HG02798 (cell line): Measurements from ENCODE around the gene CFAP54.
"Not testable (repeated sequence)": the region's sequence is repeated elsewhere in the genome, so short reads cannot be mapped to it uniquely, and the experiment has no call there.

Experiments used
- ATAC-seq: cut with Tn5 transposase; IDR thresholded peaks from one replicate; pipeline ENCODE4 v1.9.1; 2021; ENCODE audit warnings: mild to moderate bottlenecking; ENCODE audit not compliant: unreplicated experiment, poor library complexity

CFAP54 gene, protein sequence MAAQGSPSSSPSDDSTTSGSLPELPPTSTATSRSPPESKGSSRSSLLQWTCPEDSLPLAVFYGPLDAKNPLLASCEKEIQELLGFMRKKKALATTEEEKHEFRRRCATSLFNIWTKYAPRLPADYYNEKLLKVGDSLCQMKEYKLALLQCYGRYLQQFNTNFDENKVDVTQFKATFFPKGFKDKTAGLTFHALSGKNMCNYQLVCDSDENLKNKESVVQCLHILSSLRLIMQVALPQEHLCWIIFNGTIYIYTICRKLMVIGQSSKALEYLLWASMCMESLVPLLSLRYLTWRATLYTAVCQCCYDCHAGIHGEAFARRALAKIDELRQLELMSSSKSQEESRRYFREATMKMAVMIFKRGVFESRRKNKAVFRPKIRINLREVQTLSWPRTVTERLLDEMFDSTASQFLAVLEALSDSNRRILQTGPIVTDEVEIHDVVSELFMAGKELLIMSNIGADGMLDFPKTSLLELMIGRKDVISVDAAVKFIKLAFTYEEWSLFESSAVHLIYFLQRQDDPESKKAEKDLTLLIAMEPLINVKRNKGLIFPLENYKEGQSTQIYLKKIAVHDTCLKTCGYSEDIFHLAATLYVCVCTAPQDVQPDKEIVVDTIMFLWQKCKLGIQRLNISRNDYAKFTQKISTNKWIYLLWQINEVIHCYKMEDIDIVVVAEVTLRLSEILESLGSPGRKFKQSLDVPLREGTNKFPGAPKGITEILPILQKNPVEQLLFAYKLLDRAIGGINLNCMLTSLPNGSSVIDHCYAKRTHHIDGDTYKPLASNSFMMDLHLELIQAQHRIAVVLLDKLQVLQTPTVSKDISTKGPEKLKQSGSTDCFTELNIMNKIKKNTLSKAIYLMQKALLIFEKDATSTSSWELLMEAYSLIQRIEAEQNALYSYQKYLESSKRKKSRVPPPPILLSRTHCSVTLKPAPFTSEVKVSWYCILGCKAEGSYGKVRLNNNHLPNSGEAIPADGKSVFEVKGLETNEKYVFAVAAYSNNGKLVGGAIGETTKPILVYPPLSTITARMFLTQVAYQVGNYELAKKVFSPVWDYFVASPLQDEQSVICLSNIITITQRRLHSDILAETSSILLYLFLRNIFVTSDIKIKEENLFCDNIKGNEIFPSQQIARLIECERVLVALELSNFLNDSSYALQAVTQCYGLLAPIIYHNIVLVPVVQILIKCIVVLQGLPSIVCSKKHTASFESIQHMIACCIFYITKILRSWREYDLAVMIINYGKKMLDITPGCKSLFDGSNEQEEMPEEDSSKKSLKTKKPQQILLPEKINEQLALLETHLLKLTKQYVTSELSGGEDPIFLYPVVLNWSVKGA (N-terminal part only)

DNA sequence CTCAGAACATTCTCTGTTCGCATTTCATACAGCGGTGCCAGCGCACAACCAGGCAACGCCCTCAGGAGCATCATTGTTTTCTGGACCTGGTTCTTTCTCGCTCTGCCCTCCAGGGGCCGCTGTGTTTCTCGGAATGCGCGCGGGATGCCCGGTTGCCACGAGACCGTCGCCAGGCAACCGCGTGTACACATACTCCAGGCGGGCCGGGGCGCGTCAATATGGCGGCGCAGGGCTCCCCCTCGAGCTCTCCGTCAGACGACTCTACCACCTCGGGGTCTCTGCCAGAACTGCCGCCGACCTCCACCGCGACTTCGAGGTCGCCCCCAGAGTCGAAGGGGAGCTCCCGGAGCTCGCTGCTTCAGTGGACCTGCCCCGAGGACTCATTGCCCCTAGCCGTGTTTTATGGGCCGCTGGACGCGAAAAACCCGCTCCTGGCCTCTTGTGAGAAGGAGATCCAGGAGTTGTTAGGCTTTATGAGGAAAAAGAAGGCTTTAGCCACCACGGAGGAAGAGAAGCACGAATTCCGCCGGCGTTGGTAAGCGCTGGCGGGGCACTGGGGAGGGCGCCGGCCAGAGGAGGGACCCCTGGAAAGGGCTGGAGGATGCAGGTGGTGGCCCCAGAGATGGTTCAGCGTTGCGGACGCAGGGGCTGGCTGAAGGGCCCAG lies at the start of gene CFAP54:
Gene CFAP54, plus strand, starts transcription at position 186 of the 665 bp plus-strand sequence. Its CDS starts 33 bp downstream, at position 219.
- peak; percentile 98 for ATAC-seq

DNA sequence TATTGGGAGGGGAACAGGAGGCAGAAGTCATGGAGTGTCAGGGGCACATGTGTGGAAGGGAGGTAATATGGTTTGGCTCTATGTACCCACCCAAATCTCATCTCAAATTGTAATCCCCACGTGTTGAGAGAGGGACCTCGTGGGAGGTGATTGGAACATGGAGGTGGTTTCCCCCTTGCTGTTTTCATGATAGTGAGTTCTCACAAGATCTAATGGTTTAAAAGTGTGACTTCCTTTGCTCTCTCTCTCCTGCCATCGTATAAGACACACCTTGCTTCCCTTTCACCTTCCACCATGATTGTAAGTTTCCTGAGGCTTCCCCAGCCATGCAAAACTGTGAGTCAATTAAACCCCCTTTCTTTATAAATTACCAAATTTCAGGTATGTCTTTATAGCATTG lies 47.6 kb upstream of the CFAP54 start:
- no peak for ATAC-seq

DNA sequence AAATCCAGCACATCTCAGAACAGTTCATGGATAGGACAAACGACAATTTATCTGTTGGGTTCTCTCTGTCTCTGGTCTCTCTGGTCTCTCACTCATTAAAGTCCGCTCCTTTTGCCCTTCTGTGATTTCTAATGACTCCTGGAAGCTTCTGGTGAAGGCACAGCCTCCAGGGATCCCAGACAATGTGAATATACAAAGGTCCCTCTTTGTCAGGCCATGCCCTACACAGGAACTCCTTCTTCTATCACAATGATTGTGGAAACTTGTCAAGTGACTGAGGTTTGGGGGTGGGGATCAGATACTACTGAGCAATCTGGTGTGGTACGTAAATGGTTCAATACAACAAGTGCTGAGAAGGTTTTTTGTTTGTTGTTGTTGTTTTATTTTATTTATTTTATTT lies 46.5 kb upstream of the CFAP54 start:
- no peak for ATAC-seq

DNA sequence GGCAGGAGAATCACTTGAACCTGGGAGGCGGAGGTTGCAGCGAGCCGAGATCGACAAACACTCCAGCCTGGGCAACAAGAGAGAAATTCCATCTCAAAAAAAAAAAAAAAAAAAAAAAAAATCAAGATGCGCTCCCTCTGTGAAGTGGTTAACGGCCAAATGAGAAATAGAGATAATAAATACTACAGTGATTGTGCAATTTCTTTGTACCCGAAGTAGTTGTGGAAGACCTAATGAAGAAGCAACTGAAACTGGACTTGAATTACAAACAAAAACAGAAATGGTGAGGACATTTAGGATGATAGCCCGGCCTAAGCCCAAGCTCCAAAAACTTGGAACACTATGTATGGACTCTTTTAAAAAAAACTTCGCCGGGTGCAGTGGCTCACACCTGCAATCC lies 45.0 kb upstream of the CFAP54 start:
- ATAC-seq = no peak

DNA sequence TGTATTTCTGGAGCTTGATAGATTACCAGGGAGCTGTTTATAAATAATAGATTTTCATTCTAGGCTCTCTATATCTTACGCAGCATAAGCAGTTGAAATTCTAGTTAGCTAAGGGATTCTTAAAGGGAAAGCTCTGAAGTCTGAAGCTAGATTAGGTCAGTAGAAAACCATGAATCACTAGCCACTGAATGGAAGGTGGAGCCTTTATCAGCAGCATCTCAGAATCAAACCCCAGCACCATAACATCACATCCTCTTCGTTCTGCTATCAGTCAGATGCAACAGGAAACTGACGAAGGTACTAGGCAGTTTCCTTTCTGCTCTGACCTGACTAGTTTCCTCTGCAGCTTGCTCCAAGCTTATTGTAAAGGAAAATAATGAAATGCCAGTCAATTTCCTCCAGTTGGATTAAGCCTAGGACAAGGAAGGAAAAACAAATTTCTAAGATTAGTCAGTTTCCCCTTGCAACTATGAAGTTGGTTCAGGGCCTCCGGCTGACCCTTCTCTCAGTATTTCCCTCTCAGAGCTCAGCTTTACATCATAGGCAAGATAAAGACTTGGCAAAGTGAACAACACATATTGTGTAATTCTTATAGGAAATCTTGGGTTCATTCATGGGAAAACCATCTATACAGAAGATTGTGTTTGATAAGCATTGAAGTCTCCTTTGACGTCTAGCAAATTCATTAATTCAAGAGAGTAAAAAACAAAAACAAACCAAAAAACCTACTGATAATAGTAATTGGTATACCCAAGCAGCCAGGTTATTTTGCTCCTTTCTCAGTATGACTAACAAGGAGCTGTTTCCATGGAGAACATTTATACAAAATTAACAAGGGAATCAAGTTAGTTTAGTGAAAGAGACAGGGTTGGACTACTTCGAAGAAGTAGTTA lies 43.4 kb upstream of the CFAP54 start:
- ATAC-seq = peak; percentile 77

DNA sequence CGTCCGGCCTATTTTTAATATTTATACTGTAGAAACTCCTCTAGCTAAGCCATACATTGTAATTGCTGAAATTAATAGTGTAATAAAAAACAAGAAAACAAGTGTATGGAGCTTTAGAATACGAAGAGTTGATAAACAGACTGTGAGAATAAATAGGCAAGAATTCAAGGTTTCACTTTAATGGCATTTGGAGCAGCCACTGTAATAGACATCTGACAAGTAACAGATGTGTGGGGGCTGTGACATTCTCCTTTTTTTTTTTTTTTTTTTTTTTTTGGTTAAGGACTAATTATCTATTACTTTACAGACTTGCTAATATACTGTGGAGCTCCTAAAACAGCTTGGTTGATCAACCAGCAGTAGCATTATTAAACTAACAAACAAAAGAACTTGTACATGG lies 42.1 kb upstream of the CFAP54 start:
- ATAC-seq = no peak

DNA sequence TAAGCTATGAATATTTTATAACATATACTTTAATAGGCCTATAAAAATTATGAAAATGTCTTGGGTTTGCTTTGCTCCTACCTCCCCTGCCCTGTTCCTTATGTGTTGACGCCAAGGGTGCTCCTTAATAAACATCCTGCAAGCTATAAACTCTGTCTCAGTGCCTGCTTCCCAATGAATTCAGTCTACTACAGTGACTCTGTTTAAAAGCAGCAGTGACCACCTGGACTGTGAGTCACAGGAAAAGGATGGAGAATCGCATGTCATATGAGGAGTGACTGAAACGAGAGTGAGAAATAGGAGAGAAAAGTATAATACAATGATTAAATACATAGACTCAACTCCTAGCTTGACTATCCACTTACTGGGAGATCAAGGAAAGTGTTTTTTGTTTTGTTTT lies 41.1 kb upstream of the CFAP54 start:
- no peak for ATAC-seq

DNA sequence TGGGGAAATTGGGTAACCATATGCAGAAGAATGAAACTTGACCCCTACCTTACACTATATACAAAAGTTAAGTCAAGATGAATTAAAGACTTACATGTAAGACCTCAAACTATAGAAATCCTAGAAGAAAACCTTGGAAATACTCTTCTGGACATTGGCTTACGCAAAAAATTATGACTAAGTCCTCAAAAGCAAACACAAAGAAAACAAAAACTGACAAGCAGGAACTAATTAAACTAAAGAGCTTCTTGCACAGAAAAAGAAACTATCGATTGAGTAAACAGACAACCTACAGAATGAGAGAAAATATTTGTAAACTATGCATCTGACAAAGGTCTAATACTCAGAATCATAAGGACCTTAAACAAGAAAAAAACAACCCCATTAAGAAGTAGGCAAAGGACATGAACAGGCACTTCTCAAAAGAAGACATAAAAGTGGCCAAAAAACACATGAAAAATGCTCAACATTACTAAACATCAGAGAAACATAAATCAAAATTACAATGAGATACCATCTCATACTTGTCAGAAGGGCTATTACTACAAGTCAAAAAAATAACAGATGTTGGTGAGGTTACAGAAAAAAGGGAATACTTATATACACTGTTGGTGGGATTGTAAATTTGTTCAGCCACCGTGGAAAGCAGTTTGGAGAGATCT lies 37.0 kb upstream of the CFAP54 start:
- no peak for ATAC-seq

DNA sequence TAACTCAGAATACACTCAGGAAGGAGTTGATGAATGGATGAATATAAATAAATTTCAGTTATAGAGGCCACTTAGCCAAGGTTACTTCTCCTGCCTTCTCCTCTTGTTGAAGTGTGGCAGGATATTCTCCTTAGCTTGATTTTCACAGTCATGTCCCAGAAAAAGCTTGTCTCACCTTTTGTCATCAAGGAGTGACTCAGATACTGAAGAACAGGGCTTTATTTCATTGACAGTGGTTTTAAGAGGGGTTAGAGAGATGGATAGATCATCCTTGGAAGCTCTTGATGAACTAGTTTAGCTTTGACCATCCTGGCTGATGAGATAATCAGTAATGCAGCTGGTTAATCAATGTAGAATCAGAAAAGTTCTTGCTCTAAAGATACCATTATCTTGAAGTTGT lies 35.0 kb upstream of the CFAP54 start:
- ATAC-seq = no peak

DNA sequence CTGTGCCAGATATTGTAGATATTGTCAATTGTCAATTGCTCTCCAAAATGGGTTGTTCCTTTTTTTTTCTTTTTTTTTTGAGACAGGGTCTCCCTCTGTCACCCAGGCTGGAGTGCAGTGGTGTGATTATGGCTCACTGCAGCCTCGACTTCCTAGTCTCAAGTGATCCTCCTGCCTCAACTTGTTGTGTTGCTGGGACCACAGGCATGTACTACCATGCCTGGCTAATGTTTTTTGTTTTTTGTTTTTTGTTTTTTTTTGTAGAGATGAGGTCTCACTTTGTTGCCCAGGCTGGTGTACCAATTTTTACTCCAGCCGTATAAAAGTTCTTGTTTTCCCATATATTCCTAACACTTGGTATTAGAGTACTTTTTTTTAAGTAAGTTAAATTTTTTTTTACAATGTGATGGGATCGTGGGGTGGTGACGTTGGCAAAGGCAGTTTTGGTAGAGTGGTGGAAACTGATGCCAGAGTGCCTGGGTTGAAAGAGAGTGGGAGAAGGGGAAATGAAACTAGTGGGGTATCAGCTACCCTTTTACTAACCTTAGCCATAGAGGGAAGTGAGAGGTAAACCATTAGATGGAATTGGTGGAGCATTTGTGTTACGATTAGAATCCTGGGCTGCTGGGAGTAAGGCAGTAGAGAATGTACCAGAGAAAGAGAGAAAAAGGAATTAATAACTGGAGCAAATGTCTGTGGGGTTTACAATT lies 33.0 kb upstream of the CFAP54 start:
- peak; percentile 80 for ATAC-seq

DNA sequence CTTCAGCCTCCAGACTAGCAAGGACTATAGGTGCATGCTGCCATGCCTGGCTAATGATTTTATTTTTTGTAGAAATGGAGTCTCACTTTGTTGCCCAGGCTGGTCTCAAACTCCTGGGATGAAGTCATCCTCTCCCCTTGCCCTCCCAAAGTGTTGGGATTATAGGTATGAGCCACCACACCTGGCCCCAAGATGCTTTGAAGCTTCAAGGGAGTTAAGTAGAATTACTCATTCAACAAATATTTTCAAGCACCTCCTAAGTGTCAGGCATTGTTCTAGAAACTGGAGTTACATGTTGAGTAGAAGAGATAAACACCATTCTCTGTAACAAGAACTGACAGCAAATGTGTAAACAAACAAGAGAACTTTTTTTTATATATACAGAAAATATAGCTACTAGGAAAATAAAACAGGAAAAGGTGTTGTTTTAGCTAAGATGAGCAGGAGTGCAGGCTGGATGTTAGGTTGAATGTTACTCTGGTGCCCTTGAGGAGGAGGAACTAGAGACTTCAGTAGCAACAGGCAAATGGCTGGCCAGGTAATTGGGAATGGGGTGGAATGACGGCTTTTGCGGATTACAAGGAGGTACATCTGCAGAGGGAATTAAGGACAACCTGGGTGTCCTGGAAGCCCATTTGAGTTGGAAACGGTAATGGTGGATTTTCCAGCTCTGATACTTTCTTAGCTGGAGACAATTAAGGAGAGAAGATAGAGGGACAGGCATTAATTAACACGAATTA lies 32.0 kb upstream of the CFAP54 start:
- ATAC-seq = no peak

DNA sequence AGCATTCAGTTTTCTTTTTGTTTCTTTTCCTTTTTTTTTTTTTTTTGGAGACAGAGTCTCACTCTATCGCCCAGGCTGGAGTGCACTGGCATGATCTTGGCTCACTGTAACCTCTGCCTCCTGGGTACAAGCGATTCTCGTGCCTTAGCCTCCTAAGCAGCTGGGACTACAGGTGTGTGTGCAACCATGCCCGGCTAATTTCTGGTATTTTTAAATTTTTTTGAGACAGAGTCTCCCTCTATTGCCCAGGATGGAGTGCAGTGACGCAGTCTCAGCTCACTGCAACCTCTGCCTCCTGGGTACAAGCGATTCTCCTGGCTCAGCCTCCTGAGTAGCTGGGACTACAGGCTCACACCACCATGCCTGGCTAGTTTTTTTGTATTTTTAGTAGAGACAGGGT lies 30.1 kb upstream of the CFAP54 start:
- not testable (repeated sequence) for ATAC-seq

DNA sequence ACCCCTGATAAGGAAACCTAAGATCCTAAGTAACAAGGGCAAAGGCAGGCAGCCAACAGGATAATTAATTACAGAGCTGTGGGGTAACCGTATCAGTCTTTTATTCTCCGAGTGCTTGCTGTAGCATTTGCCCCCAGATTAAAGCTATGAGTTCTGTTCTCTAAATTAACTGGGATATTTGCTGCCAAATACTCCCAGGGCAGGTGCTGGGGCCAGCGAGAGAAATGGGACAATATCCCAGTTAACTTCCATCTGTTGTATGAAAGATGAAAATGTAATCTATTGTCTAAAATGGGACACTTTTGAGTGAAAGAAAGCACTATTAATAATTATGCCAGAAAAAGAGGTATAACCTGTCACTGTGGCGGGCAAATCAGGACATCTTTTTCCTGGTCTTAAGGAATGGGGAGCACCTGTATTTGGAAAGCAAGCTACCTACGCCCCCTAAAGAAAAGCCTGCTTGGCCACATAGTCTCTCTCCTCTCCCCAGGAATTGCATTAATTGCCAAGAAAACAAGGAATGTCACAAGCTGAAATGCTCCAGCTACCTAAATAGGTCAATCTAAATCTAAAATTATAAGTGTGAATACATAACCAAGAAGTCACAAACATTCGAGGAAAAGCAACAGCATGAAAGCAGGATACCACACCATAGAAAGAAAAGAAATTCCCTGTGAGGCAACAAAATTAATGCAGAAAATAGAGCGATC lies 26.7 kb upstream of the CFAP54 start:
- ATAC-seq = no peak

DNA sequence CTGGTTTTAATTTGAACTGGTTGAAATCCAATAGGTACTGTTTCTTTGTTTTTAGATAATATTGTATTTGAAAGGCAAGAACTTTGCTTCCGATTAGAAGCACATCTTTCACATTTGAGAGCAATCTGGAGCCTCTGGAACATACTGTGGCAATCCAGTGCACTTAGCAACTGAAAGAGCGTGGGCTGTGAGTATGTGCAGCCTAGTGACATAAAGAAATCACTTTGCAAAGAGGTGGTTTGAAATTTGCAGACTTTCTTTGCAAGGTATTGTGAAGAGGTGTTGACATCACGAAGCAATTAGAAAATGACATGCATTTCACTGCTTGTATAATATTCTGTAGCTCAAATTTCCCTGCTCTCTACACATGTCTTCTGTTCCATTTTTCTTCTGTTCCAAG lies 23.5 kb upstream of the CFAP54 start:
- no peak for ATAC-seq

DNA sequence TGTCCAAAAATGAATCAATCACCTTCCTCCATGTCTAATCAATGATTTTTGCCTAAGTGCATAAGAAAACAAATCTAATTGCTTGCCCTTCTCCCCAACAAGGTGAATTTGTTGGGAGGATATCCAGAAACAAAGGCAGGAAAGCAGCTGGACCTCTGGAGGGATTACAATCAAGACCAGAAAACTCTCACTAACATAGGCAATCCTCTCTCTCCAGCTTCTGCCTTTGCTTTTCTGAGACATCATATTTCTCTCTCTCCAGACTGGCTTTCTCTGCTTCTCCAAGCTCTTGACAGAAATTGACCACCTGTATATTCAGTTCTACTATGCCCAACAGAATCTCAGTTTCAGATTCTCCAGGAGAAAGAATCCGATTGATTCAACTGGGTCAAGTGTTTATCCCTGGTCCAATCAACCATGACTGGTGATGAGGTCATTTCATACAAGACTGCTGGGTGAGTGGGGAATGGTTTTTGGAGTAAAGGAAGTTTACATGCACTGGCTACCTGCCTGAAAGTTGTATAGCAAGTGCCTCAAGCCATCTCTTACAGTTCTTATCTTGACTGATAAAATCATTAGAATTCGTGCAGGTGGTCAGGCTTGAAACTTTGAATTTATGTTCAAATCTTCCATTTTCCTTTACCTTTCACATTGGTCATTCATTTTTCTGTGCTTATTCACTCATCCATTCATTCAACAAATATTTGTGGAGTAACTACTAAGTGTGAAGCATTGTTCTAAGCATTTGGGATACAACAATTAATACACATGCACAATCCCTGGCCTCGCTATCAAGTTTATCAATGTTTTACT lies 22.2 kb upstream of the CFAP54 start:
- no peak for ATAC-seq
